Measurements from ENCODE around the gene LPO.
A peak's percentile ranks its signal among the peaks of the same experiment; 100 is the strongest.

Gene LPO

DNA sequence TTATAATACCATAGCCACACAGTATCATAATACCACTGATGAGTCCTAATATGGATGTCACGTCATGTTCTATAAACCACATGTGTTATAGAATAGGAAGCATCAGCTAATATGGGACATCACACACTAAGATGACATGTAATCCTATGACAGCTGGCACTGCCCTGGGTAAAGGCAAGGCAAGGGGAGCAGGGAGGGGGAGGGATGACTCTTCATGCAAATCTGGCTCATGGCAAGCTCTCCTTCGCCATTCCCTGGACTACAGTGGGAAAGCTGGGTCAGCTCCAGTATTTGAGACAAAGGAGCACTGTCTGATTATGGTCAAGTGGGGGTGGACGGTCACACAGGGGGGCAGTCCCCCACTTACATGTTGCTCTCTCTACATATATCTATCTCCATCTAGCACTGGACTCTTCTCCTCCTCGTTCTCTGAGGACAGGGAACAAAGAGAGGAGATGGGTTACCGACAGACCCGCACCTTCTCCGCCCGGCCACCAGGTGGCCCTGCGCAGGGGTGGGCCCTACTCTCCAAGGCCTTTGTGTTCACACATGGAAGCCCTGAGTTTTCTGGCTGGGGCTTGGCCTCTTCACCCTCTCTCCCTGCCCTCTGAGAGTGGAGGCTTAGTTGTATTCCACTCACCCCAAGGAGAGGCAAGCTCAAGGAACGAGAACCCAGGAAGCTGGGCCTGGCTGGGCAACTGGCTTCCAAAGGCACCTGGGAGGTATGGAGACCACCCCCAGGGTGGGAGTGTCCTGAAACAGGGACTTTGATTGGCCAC, 65.8 kb downstream of the LPO start:
- TF ChIP-seq, protein P1, sequence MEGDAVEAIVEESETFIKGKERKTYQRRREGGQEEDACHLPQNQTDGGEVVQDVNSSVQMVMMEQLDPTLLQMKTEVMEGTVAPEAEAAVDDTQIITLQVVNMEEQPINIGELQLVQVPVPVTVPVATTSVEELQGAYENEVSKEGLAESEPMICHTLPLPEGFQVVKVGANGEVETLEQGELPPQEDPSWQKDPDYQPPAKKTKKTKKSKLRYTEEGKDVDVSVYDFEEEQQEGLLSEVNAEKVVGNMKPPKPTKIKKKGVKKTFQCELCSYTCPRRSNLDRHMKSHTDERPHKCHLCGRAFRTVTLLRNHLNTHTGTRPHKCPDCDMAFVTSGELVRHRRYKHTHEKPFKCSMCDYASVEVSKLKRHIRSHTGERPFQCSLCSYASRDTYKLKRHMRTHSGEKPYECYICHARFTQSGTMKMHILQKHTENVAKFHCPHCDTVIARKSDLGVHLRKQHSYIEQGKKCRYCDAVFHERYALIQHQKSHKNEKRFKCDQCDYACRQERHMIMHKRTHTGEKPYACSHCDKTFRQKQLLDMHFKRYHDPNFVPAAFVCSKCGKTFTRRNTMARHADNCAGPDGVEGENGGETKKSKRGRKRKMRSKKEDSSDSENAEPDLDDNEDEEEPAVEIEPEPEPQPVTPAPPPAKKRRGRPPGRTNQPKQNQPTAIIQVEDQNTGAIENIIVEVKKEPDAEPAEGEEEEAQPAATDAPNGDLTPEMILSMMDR (IDR thresholded peaks at IDR 0.05; ENCODE audit: borderline replicate concordance, insufficient read depth, low read depth, low read length): peak; percentile 93
- no peak overlapping the region for H3K4me3 ChIP-seq (ENCODE audit: low read depth, low read length)

DNA sequence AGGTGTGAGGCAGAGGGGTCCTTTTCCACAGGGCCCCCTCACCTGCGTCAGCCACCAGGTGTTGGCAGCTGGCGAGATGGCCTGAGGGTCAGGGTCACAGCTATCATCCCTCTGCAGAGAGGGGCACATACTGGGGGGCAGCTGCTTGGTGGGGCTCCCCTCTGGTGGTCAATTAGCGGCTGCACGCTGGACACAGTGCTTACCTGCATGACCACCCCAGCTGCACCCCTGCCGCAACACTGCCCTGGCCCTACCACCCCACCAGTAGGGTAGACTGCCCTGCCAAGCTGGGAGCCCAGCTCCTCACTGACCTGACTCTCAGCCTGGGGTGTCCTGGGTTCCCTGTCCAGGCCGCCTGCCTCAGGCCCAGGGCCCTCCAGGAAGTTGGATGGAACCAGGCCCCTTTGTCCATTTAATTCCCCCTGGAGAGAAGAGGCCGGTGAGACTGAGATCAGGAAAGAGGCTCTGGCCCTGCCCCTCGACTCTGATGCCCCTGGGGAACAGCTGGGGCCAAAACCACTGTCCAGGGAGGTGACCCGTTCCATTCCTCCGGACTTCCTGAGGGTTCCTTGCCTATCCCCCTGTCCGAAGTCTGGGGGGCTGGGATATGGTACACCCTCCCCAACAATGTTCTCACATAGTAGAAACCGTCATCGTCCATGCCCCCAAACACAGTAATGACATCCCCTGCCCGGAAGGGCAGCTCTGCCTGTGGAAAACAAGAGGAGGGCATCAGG, 66.5 kb downstream of the LPO start:
- no peak overlapping the region for H3K4me3 ChIP-seq (ENCODE audit: low read depth, low read length)
- TF ChIP-seq, protein P1 (IDR thresholded peaks at IDR 0.05; ENCODE audit: borderline replicate concordance, insufficient read depth, low read depth, low read length): no peak

DNA sequence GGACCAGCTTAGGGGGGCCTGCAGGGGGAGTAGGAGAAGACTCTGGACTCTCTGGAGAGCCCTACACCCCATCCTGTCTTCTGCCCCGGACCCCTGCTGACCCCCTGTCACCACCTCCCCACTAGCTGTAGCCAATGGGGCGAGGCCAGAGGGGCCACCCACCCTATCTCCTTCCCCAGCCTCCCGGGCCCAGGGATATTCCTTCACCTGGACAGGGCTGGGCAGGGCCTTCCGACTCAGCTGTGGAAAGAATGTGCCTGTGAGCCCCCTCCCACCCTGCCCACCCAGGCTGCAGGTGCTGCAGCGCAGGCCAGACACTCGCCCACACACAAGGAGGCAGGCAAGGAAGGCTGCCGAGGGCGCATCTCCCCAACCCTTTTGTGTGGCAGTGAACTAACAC, 67.2 kb downstream of the LPO start:
- TF ChIP-seq, protein P1 (IDR thresholded peaks at IDR 0.05; ENCODE audit: borderline replicate concordance, insufficient read depth, low read depth, low read length): no peak
- no peak overlapping the region for H3K4me3 ChIP-seq (ENCODE audit: low read depth, low read length)

DNA sequence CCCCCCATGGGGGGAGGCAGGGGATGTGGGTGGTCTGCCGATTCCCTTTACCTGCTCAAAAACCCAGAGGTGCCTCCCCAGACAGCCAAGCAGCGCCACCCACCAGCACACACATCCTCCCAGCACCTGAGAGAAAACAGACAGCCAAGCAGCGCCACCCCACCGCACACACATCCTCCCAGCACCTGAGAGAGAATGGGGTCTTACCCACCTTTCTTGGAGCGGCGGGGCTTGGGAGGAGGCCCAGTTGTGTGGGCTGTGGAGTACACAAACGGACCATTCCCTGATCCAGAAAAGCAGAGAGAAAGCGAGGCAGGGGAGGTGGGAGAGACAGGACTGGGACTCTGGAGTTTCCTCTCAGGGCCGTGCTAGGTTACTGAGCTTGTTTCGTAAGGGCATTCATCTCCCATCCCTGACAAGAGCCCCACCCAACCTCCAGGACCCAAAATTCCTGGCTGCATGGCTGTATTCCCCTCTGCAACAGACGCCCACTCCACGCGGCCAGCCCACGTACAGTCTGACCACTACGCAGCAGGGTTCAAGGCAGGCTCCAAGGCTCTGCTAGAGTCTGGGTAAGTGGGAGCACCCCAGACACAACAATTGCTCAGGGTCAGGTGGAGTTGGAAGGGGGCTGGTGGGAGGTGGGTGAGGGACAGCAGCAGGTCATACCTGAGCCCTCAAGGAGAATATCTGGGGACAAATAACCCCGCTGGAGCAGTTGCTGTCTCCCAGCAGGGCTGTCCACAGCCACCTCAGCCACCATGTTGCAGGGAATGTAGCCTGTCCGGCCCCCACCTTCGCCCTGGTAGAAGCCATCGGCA, 68.0 kb downstream of the LPO start:
- H3K4me3 ChIP-seq (ENCODE audit: low read depth, low read length): no peak overlapping the region
- TF ChIP-seq, protein P1 (IDR thresholded peaks at IDR 0.05; ENCODE audit: borderline replicate concordance, insufficient read depth, low read depth, low read length): no peak

DNA sequence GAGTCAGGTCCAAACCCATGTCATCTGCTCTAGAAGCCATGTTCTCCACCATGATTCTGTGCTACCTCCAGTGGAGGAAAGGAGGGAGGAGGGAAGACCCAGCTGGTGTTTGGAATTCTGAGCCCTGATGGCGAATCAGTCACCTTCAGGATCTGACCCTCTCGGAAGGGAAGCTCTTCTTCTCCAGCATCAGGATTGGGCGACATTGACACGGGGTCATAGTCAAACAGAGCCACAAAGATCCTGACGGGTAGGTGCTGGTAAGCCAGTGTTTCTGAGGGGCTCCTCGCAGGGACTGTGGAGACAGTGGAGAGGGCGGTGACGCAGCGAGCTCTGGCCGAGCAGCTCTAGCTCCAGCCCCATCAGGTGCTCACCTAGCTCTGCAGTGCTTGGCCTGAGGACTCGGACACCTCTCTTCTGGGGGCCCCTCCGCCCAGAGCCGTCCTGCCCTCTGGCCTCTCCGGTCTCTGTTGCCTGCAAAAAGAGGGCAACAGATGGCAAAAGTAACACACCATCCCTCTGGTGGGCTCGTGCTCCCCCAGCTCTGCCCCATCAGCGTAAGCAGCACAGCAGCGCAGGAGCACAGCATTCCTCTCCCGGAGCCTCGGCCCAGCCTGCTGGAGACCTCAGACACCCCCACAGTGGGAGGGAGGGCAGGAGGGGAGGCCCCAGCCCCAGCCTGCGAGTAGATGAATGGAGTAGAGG, 69.2 kb downstream of the LPO start:
- no peak overlapping the region for H3K4me3 ChIP-seq (ENCODE audit: low read depth, low read length)
- TF ChIP-seq, protein P1 (IDR thresholded peaks at IDR 0.05; ENCODE audit: borderline replicate concordance, insufficient read depth, low read depth, low read length): no peak

DNA sequence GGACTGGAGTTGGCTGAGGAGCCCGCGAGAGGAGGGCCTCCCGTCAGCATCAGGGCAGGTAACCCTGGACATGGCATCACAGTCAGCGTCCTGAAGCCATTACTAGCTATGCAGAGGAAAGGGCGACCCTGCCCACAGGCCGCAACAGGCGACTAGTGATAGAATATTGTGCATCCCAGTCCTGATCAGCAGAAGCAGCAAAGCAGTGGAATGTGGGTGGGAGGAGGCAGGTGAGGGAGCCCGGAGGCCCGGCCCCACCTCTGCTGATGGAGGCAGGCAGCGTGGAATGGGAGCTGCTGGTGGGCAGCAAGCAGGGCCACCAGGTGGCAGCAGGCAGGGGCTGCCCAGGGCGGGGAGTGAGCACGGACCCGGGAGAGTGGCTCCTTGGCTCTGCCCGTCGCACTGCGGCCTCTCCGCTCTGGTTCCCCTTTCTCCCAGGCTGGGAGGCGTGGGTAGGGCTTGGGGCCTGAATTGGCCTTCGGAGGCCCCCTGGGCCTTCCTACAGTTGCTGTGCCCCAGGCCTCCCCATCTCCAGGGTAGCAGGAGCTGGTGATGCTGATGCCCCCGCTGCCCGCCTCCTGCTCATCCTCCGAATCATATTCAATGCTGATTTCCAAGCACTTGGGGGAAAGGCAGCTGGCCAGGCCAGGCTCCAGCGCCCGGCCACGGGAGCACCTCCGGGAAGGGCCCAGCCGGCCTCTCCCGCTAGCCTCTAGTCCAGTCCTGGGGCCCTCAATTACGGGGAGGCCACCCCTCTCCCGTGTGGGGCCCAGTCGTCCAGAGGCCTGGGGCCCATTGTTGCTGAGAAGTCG, 70.0 kb downstream of the LPO start:
- no peak overlapping the region for H3K4me3 ChIP-seq (ENCODE audit: low read depth, low read length)
- TF ChIP-seq, protein P1 (IDR thresholded peaks at IDR 0.05; ENCODE audit: borderline replicate concordance, insufficient read depth, low read depth, low read length): 0 out of 2 replicates have a peak, but pooled peaks have one; percentile 16
